ENCODE results near the gene SCP2.

Gene SCP2

GRCh38 chr1:53092659-53093450 is 165.8 kb downstream of the SCP2 start:
- no peaks in the 10 kb centered on the region; the same call in 1 of the 2 replicates for H4K20me1 ChIP-seq (ENCODE audit: insufficient read depth, low read length)
- no peaks in the 10 kb centered on the region for H3K36me3 ChIP-seq (ENCODE audit: insufficient read depth, low read length)
- no peaks in the 10 kb centered on the region for H3K27me3 ChIP-seq (ENCODE audit: insufficient read depth, low read length, poor library complexity)
- no peak overlapping the region for H2AFZ ChIP-seq (ENCODE audit: low read depth, low read length)
- no peak for TF ChIP-seq CTCF (IDR thresholded peaks at IDR 0.05; ENCODE audit: borderline replicate concordance, extremely low read depth, low read length, poor library complexity, severe bottlenecking)
- TF ChIP-seq EZH2 (IDR thresholded peaks at IDR 0.05; ENCODE audit: borderline replicate concordance, low read depth, low read length, severe bottlenecking), result no peak
- no peak overlapping the region for H3K9ac ChIP-seq (ENCODE audit: low read depth, low read length)
- no peaks in the 10 kb centered on the region for H3K4me1 ChIP-seq (ENCODE audit: insufficient read depth, low read length)
- H3K27ac ChIP-seq (ENCODE audit: low read length), result no peak overlapping the region
- ATAC-seq (ENCODE audit: insufficient read depth, low read depth) (no peak), DNase-seq (no peak)
- no peak overlapping the region for H3K4me2 ChIP-seq (ENCODE audit: insufficient read depth, low read length)
- H3K79me2 ChIP-seq (ENCODE audit: insufficient read depth, low read length), result no peaks in the 10 kb centered on the region
- peaks cover 20% of the 10 kb centered on the region for H3K9me3 ChIP-seq (ENCODE audit: insufficient read depth, low read length, severe bottlenecking)
- H3K4me3 ChIP-seq (ENCODE audit: low read depth in 1 of 2, low read length in 2 of 2), result no peak overlapping the region

DNA sequence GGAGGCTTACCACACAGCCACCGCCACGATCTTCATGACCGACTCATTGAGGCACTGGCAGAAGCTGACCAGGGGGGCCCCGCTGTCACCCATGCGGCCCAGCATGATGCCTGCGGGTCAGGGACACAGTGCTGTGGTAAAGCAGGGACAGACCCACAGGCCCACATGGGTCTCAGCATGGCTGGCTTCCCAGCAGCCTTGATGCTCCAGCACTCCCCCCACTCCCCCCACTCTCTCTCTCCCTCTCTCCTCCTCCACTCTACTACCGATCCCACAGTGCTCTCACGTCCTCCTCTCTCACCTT is 166.3 kb downstream of the SCP2 start:
- H3K79me2 ChIP-seq (ENCODE audit: insufficient read depth, low read length), result no peaks in the 10 kb centered on the region
- H2AFZ ChIP-seq (ENCODE audit: low read depth, low read length), result no peak overlapping the region
- DNase-seq (no peak), ATAC-seq (ENCODE audit: insufficient read depth, low read depth) (no peak)
- no peak overlapping the region for H3K4me2 ChIP-seq (ENCODE audit: insufficient read depth, low read length)
- H3K27ac ChIP-seq (ENCODE audit: low read length), result no peak overlapping the region
- no peaks in the 10 kb centered on the region; the same call in 1 of the 2 replicates for H4K20me1 ChIP-seq (ENCODE audit: insufficient read depth, low read length)
- H3K4me3 ChIP-seq (ENCODE audit: low read depth in 1 of 2, low read length in 2 of 2), result no peak overlapping the region
- no peaks in the 10 kb centered on the region for H3K27me3 ChIP-seq (ENCODE audit: insufficient read depth, low read length, poor library complexity)
- H3K9ac ChIP-seq (ENCODE audit: low read depth, low read length), result no peak overlapping the region
- TF ChIP-seq CTCF (IDR thresholded peaks at IDR 0.05; ENCODE audit: borderline replicate concordance, extremely low read depth, low read length, poor library complexity, severe bottlenecking) (no peak), EZH2 (IDR thresholded peaks at IDR 0.05; ENCODE audit: borderline replicate concordance, low read depth, low read length, severe bottlenecking) (no peak)
- peaks cover 26% of the 10 kb centered on the region for H3K9me3 ChIP-seq (ENCODE audit: insufficient read depth, low read length, severe bottlenecking)
- H3K36me3 ChIP-seq (ENCODE audit: insufficient read depth, low read length), result no peaks in the 10 kb centered on the region
- no peaks in the 10 kb centered on the region for H3K4me1 ChIP-seq (ENCODE audit: insufficient read depth, low read length)

- no peak overlapping the region for H3K27ac ChIP-seq (ENCODE audit: low read length)
- H2AFZ ChIP-seq (ENCODE audit: low read depth, low read length), result no peak overlapping the region
- TF ChIP-seq CTCF (IDR thresholded peaks at IDR 0.05; ENCODE audit: borderline replicate concordance, extremely low read depth, low read length, poor library complexity, severe bottlenecking), result no peak
- no peak for TF ChIP-seq EZH2 (IDR thresholded peaks at IDR 0.05; ENCODE audit: borderline replicate concordance, low read depth, low read length, severe bottlenecking)
- no peak for ATAC-seq (ENCODE audit: insufficient read depth, low read depth)
- H3K79me2 ChIP-seq (ENCODE audit: insufficient read depth, low read length), result no peaks in the 10 kb centered on the region
- H3K9me3 ChIP-seq (ENCODE audit: insufficient read depth, low read length, severe bottlenecking), result peaks cover 31% of the 10 kb centered on the region
- no peak overlapping the region for H3K4me3 ChIP-seq (ENCODE audit: low read depth in 1 of 2, low read length in 2 of 2)
- no peak for DNase-seq
- no peaks in the 10 kb centered on the region for H3K36me3 ChIP-seq (ENCODE audit: insufficient read depth, low read length)
- H3K4me1 ChIP-seq (ENCODE audit: insufficient read depth, low read length), result no peaks in the 10 kb centered on the region
- H4K20me1 ChIP-seq (ENCODE audit: insufficient read depth, low read length), result no peaks in the 10 kb centered on the region; the same call in 1 of the 2 replicates
- H3K9ac ChIP-seq (ENCODE audit: low read depth, low read length), result no peak overlapping the region
- H3K27me3 ChIP-seq (ENCODE audit: insufficient read depth, low read length, poor library complexity), result no peaks in the 10 kb centered on the region
- no peak overlapping the region for H3K4me2 ChIP-seq (ENCODE audit: insufficient read depth, low read length)
Observed at GRCh38 chr1:53093778-53094532, 166.9 kb downstream of the SCP2 start.

Measured in DND-41 (cell line).